ENCODE data around the gene PIGW.

DNA sequence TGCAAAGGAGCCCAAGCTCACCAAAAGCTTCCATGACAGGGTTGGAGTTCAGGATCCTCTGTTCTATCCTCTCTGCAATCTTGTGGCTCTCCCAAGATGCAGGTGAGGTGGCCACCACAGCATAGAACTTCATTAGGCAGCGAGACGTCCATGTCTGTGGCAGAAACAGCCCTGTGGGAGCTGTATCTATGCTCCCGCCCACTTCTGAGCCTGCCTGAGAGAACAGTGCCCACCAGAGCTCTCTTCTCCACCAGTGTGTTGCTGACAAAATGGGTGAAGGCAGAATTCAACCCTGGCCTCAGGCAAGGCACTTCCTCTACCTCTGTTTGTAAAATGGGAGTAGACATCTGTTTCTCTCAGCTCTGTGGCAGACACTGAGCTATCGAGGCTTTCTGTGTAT lies 18.9 kb upstream of the PIGW start:
- TF ChIP-seq EZH2 (IDR thresholded peaks at IDR 0.05; ENCODE audit: insufficient read depth, poor library complexity, severe bottlenecking) (no peak), EZH2phosphoT487 (IDR thresholded peaks at IDR 0.05; ENCODE audit: insufficient read depth, low read depth) (no peak)
